ENCODE results near the gene KATNB1.

GRCh38 chr16:57787519-57787905 lies 51.9 kb downstream of the KATNB1 start:
- no peak for TF ChIP-seq POLR2A (IDR thresholded peaks at IDR 0.05)
- no peak for TF ChIP-seq CTCF (IDR thresholded peaks at IDR 0.05 in 8 of 11, conservative IDR thresholded peaks at IDR 0.05 in 3 of 11)

Data from spleen (tissue), 7 donors.